ENCODE measurements around the gene STRA8. TPM values are rescaled to one million over a fixed set of nuclear protein-coding genes. Genes with fewer than 3 reads are reported as not detected.

STRA8 gene
- total RNA-seq, 1 experiment from 2014 or later, result not detected

- H3K27ac ChIP-seq (ENCODE audit: low read length), result no peak overlapping the region
- ChIA-PET CTCF (no interaction called here), POLR2A (no interaction called here)
- DNase-seq (ENCODE audit: low read depth, low spot score) (no peak), ATAC-seq (no peak)
- no peaks in the 10 kb centered on the region for H3K4me1 ChIP-seq (ENCODE audit: control insufficient read depth, insufficient read depth, low read length)
- intact Hi-C loops (cut with micrococcal nuclease; ENCODE audit: unreplicated experiment), result no loop called here
- TF ChIP-seq CTCF (IDR thresholded peaks at IDR 0.05) (no peak), REST (IDR thresholded peaks at IDR 0.05; ENCODE audit: insufficient read depth in 1 of 2, low read depth in 2 of 2, low read length in 1 of 2) (no peak), POLR2AphosphoS5 (IDR thresholded peaks at IDR 0.05; ENCODE audit: low read depth, low read length) (no peak), TCF7L2 (IDR thresholded peaks at IDR 0.05; ENCODE audit: low read depth, low read length) (no peak), SIN3A (IDR thresholded peaks at IDR 0.05; ENCODE audit: borderline replicate concordance, insufficient read depth, low read depth, low read length) (no peak)
- H3K36me3 ChIP-seq (ENCODE audit: control insufficient read depth, insufficient read depth, low read length), result no peaks in the 10 kb centered on the region
- BruUV-seq (replicated peaks), result no TSS peak
- in situ Hi-C loops (cut with HindIII; ENCODE audit: low pct_unique_long_range_greater_than_20kb, low sequenced_read_pairs), result no loop called here
- H3K9me3 ChIP-seq (ENCODE audit: control insufficient read depth, insufficient read depth, low read depth, low read length), result no peaks in the 10 kb centered on the region
- H3K27me3 ChIP-seq (ENCODE audit: control insufficient read depth, insufficient read depth, low read length), result no peaks in the 10 kb centered on the region
- H3K4me3 ChIP-seq (ENCODE audit: low read depth in 2 of 2, low read length in 2 of 2), result no peak overlapping the region
Observed at GRCh38 chr7:135193615-135194081, 40.0 kb upstream of the STRA8 start.

- Histone ChIP-seq H3K9me3 (ENCODE audit: control insufficient read depth, insufficient read depth, low read depth, low read length) (no peaks in the 10 kb centered on the region), H3K4me3 (ENCODE audit: low read depth in 2 of 2, low read length in 2 of 2) (no peak overlapping the region), H3K27ac (ENCODE audit: low read length) (no peak overlapping the region), H3K4me1 (ENCODE audit: control insufficient read depth, insufficient read depth, low read length) (no peaks in the 10 kb centered on the region), H3K36me3 (ENCODE audit: control insufficient read depth, insufficient read depth, low read length) (no peaks in the 10 kb centered on the region), H3K27me3 (ENCODE audit: control insufficient read depth, insufficient read depth, low read length) (no peaks in the 10 kb centered on the region)
- in situ Hi-C loops (cut with HindIII; ENCODE audit: low pct_unique_long_range_greater_than_20kb, low sequenced_read_pairs) (no loop called here), intact Hi-C loops (cut with micrococcal nuclease; ENCODE audit: unreplicated experiment) (no loop called here)
- no TSS peak for BruUV-seq (replicated peaks)
- DNase-seq (ENCODE audit: low read depth, low spot score), result no peak
- TF ChIP-seq SIN3A (IDR thresholded peaks at IDR 0.05; ENCODE audit: borderline replicate concordance, insufficient read depth, low read depth, low read length) (no peak), CTCF (IDR thresholded peaks at IDR 0.05) (no peak), REST (IDR thresholded peaks at IDR 0.05; ENCODE audit: insufficient read depth in 1 of 2, low read depth in 2 of 2, low read length in 1 of 2) (no peak), TCF7L2 (IDR thresholded peaks at IDR 0.05; ENCODE audit: low read depth, low read length) (no peak), POLR2AphosphoS5 (IDR thresholded peaks at IDR 0.05; ENCODE audit: low read depth, low read length) (no peak)
- ChIA-PET POLR2A (no interaction called here), CTCF (no interaction called here)
- no peak for ATAC-seq
Observed at GRCh38 chr7:135194494-135195095, 39.0 kb upstream of the STRA8 start.
